Nephron (organoid): ENCODE data around the gene VIM.

Experiments
- H3K27ac Mint-ChIP-seq, 3 experiments: 2 replicates each; pipeline ENCODE4 v1.8.0; 2020; ENCODE audit warnings: mixed read lengths in 3 of 3, mild to moderate bottlenecking in 2 of 3, moderate library complexity in 1 of 3
- H3K27me3 Mint-ChIP-seq: 2 replicates; pipeline ENCODE4 v1.8.0; 2021; ENCODE audit warnings: low read depth, mild to moderate bottlenecking, moderate library complexity, mixed read lengths
- H3K36me3 Mint-ChIP-seq: 2 replicates; pipeline ENCODE4 v1.8.0; 2020; ENCODE audit warnings: low read depth, mixed read lengths
- H3K4me1 Mint-ChIP-seq: 2 replicates; pipeline ENCODE4 v1.8.0; 2020; ENCODE audit warnings: mixed read lengths
- H3K4me3 Mint-ChIP-seq, 3 experiments: 2 replicates each; pipeline ENCODE4 v1.8.0; 2020; ENCODE audit warnings: mild to moderate bottlenecking in 3 of 3, mixed read lengths in 3 of 3, moderate library complexity in 2 of 3
- H3K9me3 Mint-ChIP-seq: 2 replicates; pipeline ENCODE4 v1.8.0; 2020; ENCODE audit warnings: mixed read lengths
- TF ChIP-seq, protein P1 (sequence below), 3 experiments: fragments of 200-600 bp; sonication (generic); IDR thresholded peaks; one replicate each; pipeline ENCODE4 v1.5.0; 2021; ENCODE audit warnings: antibody characterized with exemption in 3 of 3; ENCODE audit not compliant: unreplicated experiment in 3 of 3

VIM gene

DNA sequence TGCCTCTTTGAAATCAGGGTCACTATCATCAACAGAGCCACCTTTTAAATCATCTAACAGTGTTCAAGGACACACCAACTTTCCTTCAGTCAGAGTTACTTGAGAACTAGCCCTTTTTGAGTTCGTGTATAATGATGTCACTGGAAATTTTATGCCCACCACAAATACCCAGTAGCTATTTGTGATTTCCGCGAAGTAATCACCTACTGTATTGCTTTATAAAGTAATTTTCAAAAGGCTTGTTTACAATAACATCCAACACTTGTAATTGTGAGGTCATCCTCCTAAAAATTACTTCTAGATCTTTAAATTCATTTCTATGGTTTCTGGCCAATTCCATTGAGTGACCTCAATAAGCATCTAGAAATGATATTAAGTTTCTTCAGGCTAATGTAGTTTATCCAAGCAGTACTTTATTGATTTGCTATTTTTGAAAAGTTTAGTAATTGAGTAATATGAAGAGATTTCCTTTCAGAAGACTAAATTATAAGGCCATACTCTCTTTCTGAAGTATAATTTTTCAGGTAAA lies 39.3 kb upstream of the VIM start:
- Mint-ChIP-seq H3K36me3 (peaks cover 1% of the 10 kb centered on the region), H3K4me1 (peaks cover 10% of the 10 kb centered on the region)

DNA sequence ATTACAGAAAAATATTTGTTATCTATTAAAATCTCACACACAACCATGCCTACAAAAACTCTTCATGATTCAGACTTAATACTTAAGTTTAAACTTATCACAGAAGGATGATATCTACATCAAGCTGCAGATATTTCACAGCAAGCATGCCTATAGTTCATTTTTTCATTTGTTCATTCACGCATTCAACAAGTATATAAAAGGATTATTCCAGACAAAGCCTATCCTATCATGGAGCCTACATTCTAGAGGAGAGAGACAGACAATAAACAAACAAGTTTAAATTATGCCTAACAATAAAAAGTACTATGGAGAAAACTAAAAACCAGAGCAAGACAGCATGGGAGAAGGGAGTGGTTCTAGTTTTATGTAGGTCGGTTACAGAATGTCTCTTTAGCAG lies 37.4 kb upstream of the VIM start:
- H3K4me3 Mint-ChIP-seq: no peak overlapping the region
- H3K36me3 Mint-ChIP-seq: peaks cover 7% of the 10 kb centered on the region
- no peaks in the 10 kb centered on the region for H3K27me3 Mint-ChIP-seq
- H3K4me1 Mint-ChIP-seq: peaks cover 10% of the 10 kb centered on the region
- peak overlapping the region; percentile 1 to 30 (median 12) for H3K27ac Mint-ChIP-seq
- H3K9me3 Mint-ChIP-seq: peaks cover 3% of the 10 kb centered on the region
- TF ChIP-seq, protein P1, sequence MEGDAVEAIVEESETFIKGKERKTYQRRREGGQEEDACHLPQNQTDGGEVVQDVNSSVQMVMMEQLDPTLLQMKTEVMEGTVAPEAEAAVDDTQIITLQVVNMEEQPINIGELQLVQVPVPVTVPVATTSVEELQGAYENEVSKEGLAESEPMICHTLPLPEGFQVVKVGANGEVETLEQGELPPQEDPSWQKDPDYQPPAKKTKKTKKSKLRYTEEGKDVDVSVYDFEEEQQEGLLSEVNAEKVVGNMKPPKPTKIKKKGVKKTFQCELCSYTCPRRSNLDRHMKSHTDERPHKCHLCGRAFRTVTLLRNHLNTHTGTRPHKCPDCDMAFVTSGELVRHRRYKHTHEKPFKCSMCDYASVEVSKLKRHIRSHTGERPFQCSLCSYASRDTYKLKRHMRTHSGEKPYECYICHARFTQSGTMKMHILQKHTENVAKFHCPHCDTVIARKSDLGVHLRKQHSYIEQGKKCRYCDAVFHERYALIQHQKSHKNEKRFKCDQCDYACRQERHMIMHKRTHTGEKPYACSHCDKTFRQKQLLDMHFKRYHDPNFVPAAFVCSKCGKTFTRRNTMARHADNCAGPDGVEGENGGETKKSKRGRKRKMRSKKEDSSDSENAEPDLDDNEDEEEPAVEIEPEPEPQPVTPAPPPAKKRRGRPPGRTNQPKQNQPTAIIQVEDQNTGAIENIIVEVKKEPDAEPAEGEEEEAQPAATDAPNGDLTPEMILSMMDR (IDR thresholded peaks at IDR 0.05; ENCODE audit: unreplicated experiment in 3 of 3): no peak

More for the DNA sequence above, 39.3 kb upstream of the VIM start:
- Mint-ChIP-seq H3K4me3 (no peak overlapping the region), H3K9me3 (peaks cover 1% of the 10 kb centered on the region), H3K27ac (peak overlapping the region; percentile 43 to 57 (median 49)), H3K27me3 (no peaks in the 10 kb centered on the region)
- TF ChIP-seq, protein P1 (IDR thresholded peaks at IDR 0.05; ENCODE audit: unreplicated experiment in 3 of 3): no peak

DNA sequence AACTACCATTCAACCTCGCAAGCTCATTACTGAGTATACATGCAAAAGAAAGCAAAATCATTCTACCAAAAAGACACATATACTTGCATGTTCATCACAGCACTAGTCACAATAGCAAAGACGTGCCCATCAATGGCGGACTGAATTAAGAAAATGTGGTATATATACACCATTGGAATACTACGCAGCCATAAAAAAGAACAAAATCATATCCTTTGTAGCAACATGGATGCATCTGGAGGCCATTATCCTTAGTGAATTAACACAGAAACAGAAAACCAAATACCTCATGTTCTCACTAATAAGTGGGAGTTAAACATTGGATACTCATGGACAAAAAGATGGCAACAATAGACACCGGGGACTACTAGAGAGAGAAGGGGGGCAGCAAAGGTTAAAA lies 33.0 kb upstream of the VIM start:
- TF ChIP-seq, protein P1 (IDR thresholded peaks at IDR 0.05; ENCODE audit: unreplicated experiment in 3 of 3): no peak

DNA sequence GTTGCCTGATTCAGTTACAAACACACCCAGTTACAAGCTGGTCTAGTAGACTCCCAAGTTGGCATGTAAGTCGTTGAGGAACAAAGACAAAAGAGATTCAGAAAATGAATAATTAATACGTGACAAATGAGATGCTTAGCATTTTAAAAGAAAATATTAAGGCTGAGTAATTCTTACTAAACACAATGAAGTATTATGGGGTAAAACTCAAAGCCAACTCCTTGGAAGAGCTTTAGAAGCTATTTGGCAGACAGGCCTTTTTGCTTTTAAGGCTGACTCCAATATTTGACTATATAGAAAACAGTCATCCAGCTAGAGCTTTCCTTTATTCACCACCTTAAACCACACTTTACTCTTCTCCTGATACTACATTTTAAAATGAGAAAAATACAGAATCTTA lies 32.0 kb upstream of the VIM start:
- peaks cover 34% of the 10 kb centered on the region for H3K4me1 Mint-ChIP-seq
- no peaks in the 10 kb centered on the region for H3K27me3 Mint-ChIP-seq
- H3K36me3 Mint-ChIP-seq: peaks cover 10% of the 10 kb centered on the region
- H3K4me3 Mint-ChIP-seq: no peak overlapping the region
- H3K27ac Mint-ChIP-seq: peak overlapping the region; percentile 67 to 95 (median 93)
- TF ChIP-seq, protein P1 (IDR thresholded peaks at IDR 0.05; ENCODE audit: unreplicated experiment in 3 of 3): no peak
- H3K9me3 Mint-ChIP-seq: peaks cover 3% of the 10 kb centered on the region

More for the DNA sequence above, 33.0 kb upstream of the VIM start:
- peaks cover 3% of the 10 kb centered on the region for H3K9me3 Mint-ChIP-seq
- no peak overlapping the region for H3K4me3 Mint-ChIP-seq
- H3K4me1 Mint-ChIP-seq: peaks cover 29% of the 10 kb centered on the region
- H3K27ac Mint-ChIP-seq: peak overlapping the region in 1 of 3 experiments; percentile 95
- H3K27me3 Mint-ChIP-seq: no peaks in the 10 kb centered on the region
- H3K36me3 Mint-ChIP-seq: peaks cover 10% of the 10 kb centered on the region

DNA sequence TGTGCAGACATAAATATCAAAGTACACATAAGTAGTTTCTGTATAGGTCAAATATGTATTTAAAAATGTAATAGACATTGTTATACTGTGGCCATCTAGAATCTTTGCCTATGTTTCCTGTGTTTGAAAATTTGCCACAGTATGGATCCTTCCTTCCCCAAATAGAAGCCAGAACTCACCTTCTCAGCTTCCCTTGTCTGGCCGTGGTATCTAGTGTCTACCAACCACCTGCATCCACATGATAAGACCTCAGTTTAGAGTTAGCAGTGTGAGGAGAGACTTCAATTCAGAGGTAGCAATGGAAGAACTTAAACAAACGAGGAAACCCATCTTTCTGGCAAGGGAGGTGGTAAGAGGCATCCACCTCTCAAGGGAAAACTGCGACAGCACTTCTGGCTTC lies 31.5 kb upstream of the VIM start:
- Mint-ChIP-seq H3K4me1 (peaks cover 37% of the 10 kb centered on the region), H3K9me3 (peaks cover 3% of the 10 kb centered on the region), H3K27ac (peak overlapping the region; percentile 67 to 95 (median 93)), H3K36me3 (peaks cover 10% of the 10 kb centered on the region), H3K4me3 (no peak overlapping the region), H3K27me3 (no peaks in the 10 kb centered on the region)
- TF ChIP-seq, protein P1 (IDR thresholded peaks at IDR 0.05; ENCODE audit: unreplicated experiment in 3 of 3): no peak

DNA sequence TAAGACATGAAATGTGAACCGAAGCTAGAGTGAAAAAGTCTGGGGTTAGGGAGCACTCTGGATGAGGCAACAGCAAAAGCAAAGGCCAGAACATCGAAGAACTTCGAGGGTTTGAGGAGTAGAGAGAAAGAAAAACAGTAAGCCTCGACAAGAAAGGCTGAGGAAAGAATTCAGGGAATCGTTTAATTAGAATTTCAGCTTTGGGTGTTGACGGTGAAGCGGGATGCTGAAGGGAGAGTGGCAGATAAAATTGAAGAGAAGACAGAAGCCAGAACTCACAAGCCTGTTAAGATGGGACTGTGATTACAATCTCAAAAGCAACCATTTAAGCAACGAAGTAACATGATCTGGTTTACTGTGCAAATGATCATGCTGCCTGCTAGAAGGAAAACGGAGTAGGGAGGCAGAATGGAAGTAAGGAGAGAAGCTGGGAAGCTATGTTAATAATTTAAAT lies 28.7 kb upstream of the VIM start:
- Mint-ChIP-seq H3K9me3 (no peaks in the 10 kb centered on the region), H3K27ac (peak overlapping the region; percentile 97 to 99 (median 98)), H3K4me1 (peaks cover 56% of the 10 kb centered on the region), H3K36me3 (peaks cover 3% of the 10 kb centered on the region), H3K4me3 (peak overlapping the region; percentile 65 to 91 (median 90)), H3K27me3 (no peaks in the 10 kb centered on the region)
- TF ChIP-seq, protein P1 (IDR thresholded peaks at IDR 0.05; ENCODE audit: unreplicated experiment in 3 of 3): no peak
